HG03342 (cell line): ENCODE measurements around the gene VMO1.
A peak's percentile ranks its signal among the peaks of the same experiment; 100 is the strongest.

Experiments
- ATAC-seq: cut with Tn5 transposase; IDR thresholded peaks from one replicate; pipeline ENCODE4 v1.9.1; 2021; ENCODE audit warnings: mild to moderate bottlenecking, moderate library complexity; ENCODE audit not compliant: unreplicated experiment

Gene VMO1

GRCh38 chr17:4800462-4801196, 14.5 kb upstream of the VMO1 start:
- no peak for ATAC-seq

- ATAC-seq, result no peak
These were observed 10.4 kb upstream of the VMO1 start for GRCh38 chr17:4796552-4796920.

- no peak for ATAC-seq
These were observed 9.0 kb upstream of the VMO1 start for GRCh38 chr17:4795168-4795567.

- no peak for ATAC-seq
These were observed 4.5 kb upstream of the VMO1 start for GRCh38 chr17:4790705-4791088.

DNA sequence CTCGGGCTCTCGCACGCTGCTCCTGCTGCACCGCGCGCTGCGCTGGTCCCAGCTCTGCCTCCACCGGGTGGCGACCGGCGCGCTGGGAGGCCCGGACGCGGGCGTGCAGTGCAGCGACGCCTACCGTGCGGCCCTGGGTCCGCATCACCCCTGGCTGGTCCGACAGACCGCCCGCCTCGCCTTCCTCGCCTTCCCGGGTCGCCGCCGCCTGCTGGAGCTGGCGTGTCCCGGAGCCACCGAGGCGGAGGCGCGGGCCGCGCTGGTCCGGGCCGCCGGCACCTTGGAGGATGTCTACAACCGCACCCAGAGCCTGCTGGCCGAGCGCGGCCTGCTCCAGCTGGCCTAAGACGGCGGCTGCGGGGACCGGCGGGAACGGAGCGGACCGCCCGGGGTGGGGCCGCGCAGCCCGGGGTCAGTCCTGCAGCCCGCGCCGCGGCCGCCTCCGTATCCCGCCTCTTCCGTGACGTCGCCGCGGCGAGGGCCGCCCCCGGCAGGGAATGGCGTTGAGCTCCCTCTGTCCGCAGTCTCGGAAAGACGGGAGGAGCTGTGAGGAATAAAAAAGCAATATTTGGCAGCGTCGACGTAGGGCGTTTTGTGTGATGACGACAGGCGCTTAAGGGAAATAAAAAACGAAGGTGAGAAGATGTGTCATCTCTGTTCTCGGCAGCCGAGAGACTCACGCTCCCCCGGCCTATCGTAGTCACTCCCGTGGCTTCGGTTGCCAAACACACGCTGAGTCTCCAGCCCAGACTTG, 4.0 kb upstream of the VMO1 start:
- peak; percentile 83 for ATAC-seq

GRCh38 chr17:4789701-4789950, 3.5 kb upstream of the VMO1 start:
- no peak for ATAC-seq

DNA sequence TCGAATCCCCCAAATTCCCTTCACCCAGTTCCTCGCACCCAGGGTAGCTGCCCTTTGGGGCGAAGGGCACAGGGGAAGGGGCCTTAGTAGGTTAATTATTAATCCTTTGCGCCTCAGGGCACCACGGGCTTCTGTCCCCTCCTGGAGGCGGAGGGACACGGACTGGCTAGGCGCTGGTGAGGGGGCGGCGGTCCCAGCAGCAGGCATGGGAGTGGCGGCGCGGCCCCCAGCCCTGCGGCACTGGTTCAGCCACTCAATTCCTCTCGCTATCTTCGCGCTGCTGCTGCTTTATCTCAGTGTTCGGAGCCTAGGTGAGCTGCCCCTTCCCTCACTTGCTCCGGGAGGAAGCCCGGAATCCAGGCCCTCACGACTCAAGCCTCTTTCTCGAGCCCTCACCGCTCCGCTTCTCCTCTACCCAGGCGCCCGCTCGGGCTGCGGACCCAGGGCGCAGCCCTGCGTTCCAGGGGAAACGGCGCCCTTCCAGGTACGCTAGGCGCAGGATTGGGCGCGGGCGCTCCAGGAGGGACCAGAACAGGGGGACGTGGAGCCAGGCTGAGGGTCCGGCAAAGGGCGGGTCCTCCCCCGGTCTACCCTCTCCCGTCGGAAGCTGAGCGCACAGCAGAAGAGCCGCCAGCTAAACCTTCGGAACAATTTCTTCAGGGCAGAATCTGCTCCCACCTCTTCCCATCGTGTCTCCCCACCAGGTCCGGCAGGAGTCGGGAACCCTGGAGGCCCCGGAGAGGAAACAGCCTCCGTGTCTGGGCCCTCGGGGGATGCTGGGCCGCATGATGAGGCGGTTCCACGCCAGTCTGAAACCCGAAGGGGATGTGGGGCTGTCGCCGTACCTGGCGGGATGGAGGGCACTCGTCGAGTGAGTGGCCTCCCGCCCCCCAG, 2.9 kb upstream of the VMO1 start, which contains the start of gene GLTPD2:
Gene GLTPD2, plus strand, starts transcription at position 158 of the 894 bp plus-strand sequence. Its CDS starts 48 bp downstream, at position 206.
- ATAC-seq, result no peak

GRCh38 chr17:4788159-4788806, 2.1 kb upstream of the VMO1 start:
- no peak for ATAC-seq

- ATAC-seq, result no peak
These were observed 352 bp upstream of the VMO1 start for GRCh38 chr17:4786516-4786915.

DNA sequence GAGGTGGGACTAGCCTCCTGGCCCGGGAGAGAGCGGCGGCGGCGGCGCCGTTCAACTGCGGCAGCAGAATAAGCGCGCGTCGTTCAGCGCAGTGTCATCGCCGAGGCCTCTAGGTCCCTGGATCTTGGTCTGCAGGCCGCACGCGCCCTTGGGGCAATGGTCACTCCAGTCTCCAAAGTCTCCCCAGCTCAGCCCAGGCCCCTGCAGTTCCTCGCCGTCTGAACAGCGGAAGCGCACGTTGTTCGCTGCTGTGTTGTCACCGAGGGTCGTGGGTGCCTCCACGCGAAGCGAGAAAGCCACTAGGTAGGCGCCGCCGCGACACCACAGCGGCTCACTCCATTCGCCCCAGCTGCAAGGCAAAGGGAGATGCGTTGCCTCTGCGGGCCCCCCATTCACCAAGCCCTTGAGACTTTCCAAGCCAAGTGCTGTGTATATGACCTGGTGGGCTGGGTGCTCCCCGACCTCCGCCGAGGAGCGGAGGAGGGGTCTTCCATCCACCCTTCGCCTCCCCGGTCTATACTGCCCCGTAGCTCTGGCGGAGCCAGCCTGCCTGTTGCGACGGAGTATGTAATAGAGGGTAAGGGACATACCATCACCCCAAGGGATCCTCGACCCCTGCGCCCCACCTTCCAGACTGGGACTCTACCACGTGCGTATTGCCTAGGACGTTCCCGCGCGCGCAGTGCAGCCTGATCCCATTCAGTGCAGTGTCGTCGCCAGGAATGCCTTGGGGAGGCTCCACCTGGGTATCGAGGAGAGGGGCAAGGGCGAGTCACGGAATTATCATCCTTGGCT, 656 bp downstream of the VMO1 start:
- no peak for ATAC-seq

DNA sequence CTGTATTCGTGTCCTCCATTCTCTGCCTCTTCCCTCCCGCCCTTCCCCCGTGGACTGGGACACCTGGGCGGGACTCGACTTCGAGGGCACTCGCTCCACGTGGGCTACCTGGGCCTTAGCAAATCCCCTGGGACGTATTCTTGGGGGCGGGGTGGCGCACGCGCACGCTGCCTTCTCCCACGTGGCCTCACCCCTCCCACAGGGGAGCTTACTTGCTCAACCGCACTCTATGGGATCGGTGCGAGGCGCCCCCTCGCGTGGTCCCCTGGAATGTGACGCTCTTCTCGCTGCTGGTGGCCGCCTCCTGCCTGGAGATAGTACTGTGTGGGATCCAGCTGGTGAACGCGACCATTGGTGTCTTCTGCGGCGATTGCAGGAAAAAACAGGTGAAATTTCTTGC, 3.5 kb downstream of the VMO1 start:
- no peak for ATAC-seq

DNA sequence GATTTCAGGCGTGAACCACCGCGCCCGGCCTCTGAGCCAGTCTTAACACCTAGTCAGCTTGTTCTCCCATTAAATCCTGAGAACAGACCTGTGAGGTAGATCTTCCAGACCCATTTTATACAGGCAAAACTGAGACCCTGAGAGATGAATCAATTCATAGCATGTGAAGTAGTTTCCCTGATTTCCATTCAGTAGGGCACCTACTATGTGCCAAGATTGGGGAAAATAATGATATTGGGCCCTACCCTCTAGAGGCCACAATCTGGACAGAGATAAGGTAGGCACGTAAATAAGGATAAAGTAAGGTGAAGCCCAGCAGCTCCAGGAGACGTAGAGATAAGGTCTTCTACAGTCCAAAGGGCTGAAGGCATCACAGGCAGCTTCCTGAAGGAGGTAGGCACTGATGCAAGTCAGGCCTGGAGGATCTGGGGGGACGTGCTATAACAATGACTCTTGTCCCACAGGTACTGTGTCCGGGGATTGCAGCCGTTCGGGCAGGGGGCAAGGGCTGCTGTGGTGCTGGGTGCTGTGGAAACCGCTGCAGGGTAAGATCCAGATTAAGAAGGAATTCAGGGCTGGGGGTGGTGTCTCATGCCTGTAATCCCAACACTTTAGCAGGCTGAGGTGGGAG, 5.7 kb downstream of the VMO1 start:
- ATAC-seq, result no peak

DNA sequence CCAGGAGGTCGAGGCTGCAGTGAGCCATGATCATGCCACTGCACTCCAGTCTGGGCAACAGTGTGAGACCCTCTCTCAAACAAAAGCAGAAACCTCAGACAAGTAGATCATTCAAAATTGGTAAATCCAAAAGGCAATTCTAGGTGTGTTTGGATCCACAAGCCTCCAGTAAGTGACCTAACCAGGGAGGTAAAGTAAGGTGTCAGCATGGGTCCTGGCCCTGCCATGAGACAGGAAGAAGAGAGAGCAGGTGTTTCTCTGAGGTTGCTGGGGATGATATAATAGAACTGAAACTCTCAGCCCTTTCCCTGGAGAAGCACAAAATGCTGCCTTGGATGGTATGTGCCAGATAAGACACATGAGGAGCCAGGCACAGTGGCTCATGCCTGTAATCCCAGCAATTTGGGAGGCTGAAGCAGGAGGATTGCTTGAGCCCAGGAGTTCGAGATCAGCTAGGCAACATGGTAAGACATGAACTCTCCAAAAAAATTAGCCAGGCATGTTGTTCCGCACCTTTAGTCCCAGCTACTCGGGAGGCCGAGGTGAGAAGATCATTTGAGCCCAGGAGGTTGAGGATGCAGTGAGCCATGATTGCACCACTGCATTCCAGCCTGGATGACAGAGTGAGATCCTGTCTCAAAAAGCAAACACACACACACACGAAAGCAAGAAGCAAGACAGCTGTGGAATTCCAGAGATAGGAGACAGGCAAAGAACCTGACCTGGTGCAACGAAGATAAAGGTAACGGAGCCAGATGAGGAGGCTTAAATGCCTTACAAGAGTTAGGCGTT, 8.0 kb downstream of the VMO1 start:
- no peak for ATAC-seq

GRCh38 chr17:4772235-4772613, 13.9 kb downstream of the VMO1 start:
- ATAC-seq, result no peak

GRCh38 chr17:4771519-4772234, 14.5 kb downstream of the VMO1 start, which contains the start of gene TM4SF5:
TSS of gene TM4SF5 (plus strand) at chr17:4771886. CDS start at chr17:4771923, 37 bp downstream.
- ATAC-seq, result no peak

DNA sequence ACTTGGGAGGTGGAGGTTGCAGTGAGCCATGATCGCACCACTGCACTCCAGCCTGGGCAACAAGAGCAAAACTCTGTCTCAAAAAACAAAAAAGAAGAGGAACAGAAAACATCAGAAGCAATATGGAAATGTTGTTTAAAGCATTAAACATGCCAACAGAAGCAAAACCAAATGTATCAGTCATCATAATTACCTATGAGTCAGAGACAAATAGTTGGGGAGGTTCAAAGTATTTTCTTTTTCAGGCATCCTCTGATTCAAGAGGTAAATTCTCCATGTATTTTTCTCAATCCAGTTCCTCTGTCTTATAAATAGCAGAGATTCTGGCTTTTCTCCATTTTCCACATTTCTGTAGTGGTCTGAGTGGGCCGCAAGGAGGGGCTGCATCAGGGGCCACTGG, 16.5 kb downstream of the VMO1 start:
- ATAC-seq, result no peak

DNA sequence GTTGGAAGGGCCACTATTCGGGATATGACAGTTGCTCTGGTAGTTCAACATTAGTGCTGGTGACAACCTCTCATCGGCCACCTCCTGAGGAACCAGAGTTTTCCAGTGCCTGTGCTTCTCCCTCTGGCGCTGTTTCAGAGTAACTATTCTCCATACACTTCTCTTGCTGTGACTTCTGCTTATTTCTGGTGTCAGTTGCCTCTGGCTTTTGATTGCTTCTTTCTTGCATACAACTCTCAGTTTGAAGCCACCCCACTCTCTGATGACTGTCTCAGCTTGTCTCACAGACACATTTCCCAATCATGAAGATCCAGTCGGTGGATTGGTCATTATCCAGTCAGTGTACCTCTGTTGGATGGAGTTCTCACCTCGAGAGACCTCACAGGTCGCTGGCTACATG, 17.9 kb downstream of the VMO1 start:
- ATAC-seq, result no peak

GRCh38 chr17:4766723-4767122, 19.4 kb downstream of the VMO1 start:
- ATAC-seq, result no peak
